GM12878 (cell line): ENCODE measurements around the gene ROPN1B. TPM values are rescaled to one million over a fixed set of nuclear protein-coding genes. Genes with fewer than 3 reads are reported as not detected.

Experiments used
- CHD4 ChIP-seq: fragments of 200-600 bp; sonication (generic); IDR thresholded peaks from 2 replicates; pipeline ENCODE4 v1.6.1; 2016; ENCODE audit warnings: mild to moderate bottlenecking
- GATAD2B ChIP-seq: fragments of 450-650 bp; conservative IDR thresholded peaks from 2 replicates; pipeline ENCODE4 v1.6.1; 2017; ENCODE audit warnings: low read depth, mild to moderate bottlenecking, moderate library complexity
- NFYA ChIP-seq: IDR thresholded peaks from 2 replicates; pipeline ENCODE4 v1.6.1; 2011; ENCODE audit warnings: low read depth, mild to moderate bottlenecking, low read length, improper control_type of control experiment, borderline replicate concordance
- RFX5 ChIP-seq: IDR thresholded peaks from 2 replicates; pipeline ENCODE4 v1.6.1; 2011; ENCODE audit warnings: low read depth, low read length, improper control_type of control experiment
- SIX5 ChIP-seq: IDR thresholded peaks from 2 replicates; pipeline ENCODE4 v1.6.1; 2011; ENCODE audit warnings: mild to moderate bottlenecking, low read depth, low read length, moderate library complexity; ENCODE audit not compliant: severe bottlenecking
- SUPT20H ChIP-seq: IDR thresholded peaks from 2 replicates; pipeline ENCODE4 v1.6.1; 2011; ENCODE audit warnings: low read depth, mild to moderate bottlenecking, low read length, moderate library complexity, borderline replicate concordance; ENCODE audit not compliant: control insufficient read depth
- ZNF24 ChIP-seq: fragments of 450-650 bp; IDR thresholded peaks from 2 replicates; pipeline ENCODE4 v1.6.1; 2017; ENCODE audit warnings: antibody characterized with exemption, mild to moderate bottlenecking
- polyA plus RNA-seq, 11 experiments: library from polyadenylated mRNA; depleted of rRNA in 4 of 11; unstranded in 6 of 11; stranded (reverse) in 5 of 11; fragments of >200 nt; fragmentation: Nextera tagmentation in 4 of 11; fragmentation: Illumina TruSeq in 1 of 11; extraction: Ambion mirVana in 4 of 11; extraction: Trizol in 1 of 11; gene quantifications; 1 replicate in 1 of 11; 2 replicates in 10 of 11; pipeline versions ENCODE4 v1.2.1 to v1.2.3, GENCODE V29; 2011 to 2016; ENCODE audit warnings: inconsistent platforms in 2 of 11, missing spikeins in 2 of 11, low read depth in 1 of 11
- total RNA-seq, 4 experiments: library from RNA; depleted of rRNA in 3 of 4; stranded (reverse); fragments of >200 nt in 3 of 4; fragmentation: Illumina TruSeq in 1 of 4; extraction: Trizol in 1 of 4; gene quantifications; 2 replicates each; pipeline versions ENCODE4 v1.2.1 to v1.2.3, GENCODE V29; 2013 to 2021
- TF ChIP-seq, protein P1 (sequence below): fragments of 450-650 bp; IDR thresholded peaks from 2 replicates; pipeline ENCODE4 v1.6.1; 2017; ENCODE audit warnings: mild to moderate bottlenecking, moderate library complexity
- TF ChIP-seq, protein P2 (sequence below): IDR thresholded peaks from 2 replicates; pipeline ENCODE4 v1.6.1; 2012; ENCODE audit warnings: low read depth, low read length, improper control_type of control experiment

The ROPN1B gene
- total and polyA plus RNA-seq, 10 of the 15 experiments (the other 5 are each of a cell fraction or from before 2014, with no cell fraction given), result not detected

GRCh38 chr3:125957674-125958510 is 11.1 kb upstream of the ROPN1B start (continued):
- TF ChIP-seq, protein P1, sequence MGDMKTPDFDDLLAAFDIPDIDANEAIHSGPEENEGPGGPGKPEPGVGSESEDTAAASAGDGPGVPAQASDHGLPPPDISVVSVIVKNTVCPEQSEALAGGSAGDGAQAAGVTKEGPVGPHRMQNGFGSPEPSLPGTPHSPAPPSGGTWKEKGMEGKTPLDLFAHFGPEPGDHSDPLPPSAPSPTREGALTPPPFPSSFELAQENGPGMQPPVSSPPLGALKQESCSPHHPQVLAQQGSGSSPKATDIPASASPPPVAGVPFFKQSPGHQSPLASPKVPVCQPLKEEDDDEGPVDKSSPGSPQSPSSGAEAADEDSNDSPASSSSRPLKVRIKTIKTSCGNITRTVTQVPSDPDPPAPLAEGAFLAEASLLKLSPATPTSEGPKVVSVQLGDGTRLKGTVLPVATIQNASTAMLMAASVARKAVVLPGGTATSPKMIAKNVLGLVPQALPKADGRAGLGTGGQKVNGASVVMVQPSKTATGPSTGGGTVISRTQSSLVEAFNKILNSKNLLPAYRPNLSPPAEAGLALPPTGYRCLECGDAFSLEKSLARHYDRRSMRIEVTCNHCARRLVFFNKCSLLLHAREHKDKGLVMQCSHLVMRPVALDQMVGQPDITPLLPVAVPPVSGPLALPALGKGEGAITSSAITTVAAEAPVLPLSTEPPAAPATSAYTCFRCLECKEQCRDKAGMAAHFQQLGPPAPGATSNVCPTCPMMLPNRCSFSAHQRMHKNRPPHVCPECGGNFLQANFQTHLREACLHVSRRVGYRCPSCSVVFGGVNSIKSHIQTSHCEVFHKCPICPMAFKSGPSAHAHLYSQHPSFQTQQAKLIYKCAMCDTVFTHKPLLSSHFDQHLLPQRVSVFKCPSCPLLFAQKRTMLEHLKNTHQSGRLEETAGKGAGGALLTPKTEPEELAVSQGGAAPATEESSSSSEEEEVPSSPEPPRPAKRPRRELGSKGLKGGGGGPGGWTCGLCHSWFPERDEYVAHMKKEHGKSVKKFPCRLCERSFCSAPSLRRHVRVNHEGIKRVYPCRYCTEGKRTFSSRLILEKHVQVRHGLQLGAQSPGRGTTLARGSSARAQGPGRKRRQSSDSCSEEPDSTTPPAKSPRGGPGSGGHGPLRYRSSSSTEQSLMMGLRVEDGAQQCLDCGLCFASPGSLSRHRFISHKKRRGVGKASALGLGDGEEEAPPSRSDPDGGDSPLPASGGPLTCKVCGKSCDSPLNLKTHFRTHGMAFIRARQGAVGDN, result no peak
- no peak for TF ChIP-seq GATAD2B
- no peak for TF ChIP-seq SUPT20H
- TF ChIP-seq RFX5, result no peak
- TF ChIP-seq, protein P2, sequence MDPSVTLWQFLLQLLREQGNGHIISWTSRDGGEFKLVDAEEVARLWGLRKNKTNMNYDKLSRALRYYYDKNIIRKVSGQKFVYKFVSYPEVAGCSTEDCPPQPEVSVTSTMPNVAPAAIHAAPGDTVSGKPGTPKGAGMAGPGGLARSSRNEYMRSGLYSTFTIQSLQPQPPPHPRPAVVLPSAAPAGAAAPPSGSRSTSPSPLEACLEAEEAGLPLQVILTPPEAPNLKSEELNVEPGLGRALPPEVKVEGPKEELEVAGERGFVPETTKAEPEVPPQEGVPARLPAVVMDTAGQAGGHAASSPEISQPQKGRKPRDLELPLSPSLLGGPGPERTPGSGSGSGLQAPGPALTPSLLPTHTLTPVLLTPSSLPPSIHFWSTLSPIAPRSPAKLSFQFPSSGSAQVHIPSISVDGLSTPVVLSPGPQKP, result no peak
- no peak for TF ChIP-seq NFYA
- no peak for TF ChIP-seq ZNF24
- no peak for TF ChIP-seq SIX5
- TF ChIP-seq CHD4, result no peak
